Neural cell (in vitro differentiated cells): ENCODE measurements around the gene INHA.

Experiments
- CTCF ChIP-seq: fragments of 450-650 bp; IDR thresholded peaks from 2 replicates; pipeline ENCODE4 v1.5.1; 2014; ENCODE audit warnings: antibody characterized with exemption, mild to moderate bottlenecking, moderate library complexity; ENCODE audit not compliant: poor library complexity, severe bottlenecking
- EP300 ChIP-seq: fragments of 450-650 bp; conservative IDR thresholded peaks from 2 replicates; pipeline ENCODE4 v1.6.1; 2014; ENCODE audit warnings: antibody characterized with exemption, mild to moderate bottlenecking, moderate library complexity; ENCODE audit not compliant: poor library complexity, severe bottlenecking
- EZH2 ChIP-seq: fragments of 200-600, 300-800 bp; shearing (Covaris generic), sonication (generic); IDR thresholded peaks from 2 replicates; pipeline ENCODE4 v1.6.1; 2014; ENCODE audit warnings: antibody characterized with exemption, low read length, borderline replicate concordance, mild to moderate bottlenecking; ENCODE audit not compliant: insufficient read depth, poor library complexity, severe bottlenecking
- MXI1 ChIP-seq: fragments of 450-650 bp; conservative IDR thresholded peaks from 2 replicates; pipeline ENCODE4 v1.6.1; 2014; ENCODE audit warnings: antibody characterized with exemption, mild to moderate bottlenecking; ENCODE audit not compliant: poor library complexity, severe bottlenecking
- POLR2AphosphoS5 ChIP-seq: IDR thresholded peaks from 2 replicates; pipeline ENCODE4 v1.6.1; 2012
- SMC3 ChIP-seq: fragments of 450-650 bp; conservative IDR thresholded peaks from 2 replicates; pipeline ENCODE4 v1.6.1; 2014; ENCODE audit warnings: antibody characterized with exemption, mild to moderate bottlenecking, moderate library complexity; ENCODE audit not compliant: poor library complexity
- TAF1 ChIP-seq: IDR thresholded peaks from 2 replicates; pipeline ENCODE4 v1.6.1; 2012; ENCODE audit warnings: low read depth

- no peak for TF ChIP-seq CTCF
- no peak for TF ChIP-seq MXI1
- no peak for TF ChIP-seq EZH2
- no peak for TF ChIP-seq EP300
- TF ChIP-seq TAF1 = no peak
- no peak for TF ChIP-seq POLR2AphosphoS5
- no peak for TF ChIP-seq SMC3
Observed at GRCh38 chr2:219616550-219616949, 44.4 kb downstream of the INHA start.
